Stomach (tissue), 4 donors: ENCODE data around the gene WNT2B.

Experiments
- CTCF ChIP-seq, 7 experiments: fragments of 450-650 bp in 4 of 7; fragments of 200-600 bp in 3 of 7; sonication (generic) in 3 of 7; IDR thresholded peaks; one replicate each; pipeline ENCODE4 v1.5.1; 2016 to 2019; ENCODE audit warnings: antibody characterized with exemption in 7 of 7, control low read depth in 2 of 7, mild to moderate bottlenecking in 1 of 7
- POLR2A ChIP-seq, 4 donors: fragments of 450-650 bp; IDR thresholded peaks; one replicate each; pipeline ENCODE4 v1.6.1; 2016; ENCODE audit warnings: antibody characterized with exemption in 4 of 4, control low read depth in 2 of 4, mild to moderate bottlenecking in 1 of 4, moderate library complexity in 1 of 4
- POLR2AphosphoS5 ChIP-seq, 3 donors: sonication (generic); formaldehyde crosslinking; IDR thresholded peaks; one replicate each; pipeline ENCODE4 v1.6.1; 2016; ENCODE audit warnings: antibody characterized with exemption in 3 of 3

GRCh38 chr1:112554411-112554810 lies 45.6 kb downstream of the WNT2B start:
- TF ChIP-seq CTCF (IDR thresholded peaks at IDR 0.05), result no peak
- TF ChIP-seq POLR2AphosphoS5 (IDR thresholded peaks at IDR 0.05), result no peak
- TF ChIP-seq POLR2A (IDR thresholded peaks at IDR 0.05), result no peak
